ENCODE measurements around the gene CDK11A.
"Not testable (repeated sequence)": the region's sequence is repeated elsewhere in the genome, so short reads cannot be mapped to it uniquely, and the experiment has no call there.

- TF ChIP-seq, protein P1, sequence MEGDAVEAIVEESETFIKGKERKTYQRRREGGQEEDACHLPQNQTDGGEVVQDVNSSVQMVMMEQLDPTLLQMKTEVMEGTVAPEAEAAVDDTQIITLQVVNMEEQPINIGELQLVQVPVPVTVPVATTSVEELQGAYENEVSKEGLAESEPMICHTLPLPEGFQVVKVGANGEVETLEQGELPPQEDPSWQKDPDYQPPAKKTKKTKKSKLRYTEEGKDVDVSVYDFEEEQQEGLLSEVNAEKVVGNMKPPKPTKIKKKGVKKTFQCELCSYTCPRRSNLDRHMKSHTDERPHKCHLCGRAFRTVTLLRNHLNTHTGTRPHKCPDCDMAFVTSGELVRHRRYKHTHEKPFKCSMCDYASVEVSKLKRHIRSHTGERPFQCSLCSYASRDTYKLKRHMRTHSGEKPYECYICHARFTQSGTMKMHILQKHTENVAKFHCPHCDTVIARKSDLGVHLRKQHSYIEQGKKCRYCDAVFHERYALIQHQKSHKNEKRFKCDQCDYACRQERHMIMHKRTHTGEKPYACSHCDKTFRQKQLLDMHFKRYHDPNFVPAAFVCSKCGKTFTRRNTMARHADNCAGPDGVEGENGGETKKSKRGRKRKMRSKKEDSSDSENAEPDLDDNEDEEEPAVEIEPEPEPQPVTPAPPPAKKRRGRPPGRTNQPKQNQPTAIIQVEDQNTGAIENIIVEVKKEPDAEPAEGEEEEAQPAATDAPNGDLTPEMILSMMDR (IDR thresholded peaks at IDR 0.05; ENCODE audit: extremely low read depth in 1 of 2, insufficient read depth in 1 of 2, low read depth in 1 of 2, low read length in 2 of 2): not testable (repeated sequence)
- not testable (repeated sequence) for TF ChIP-seq POLR2AphosphoS5 (IDR thresholded peaks at IDR 0.05; ENCODE audit: insufficient read depth, low read depth, low read length); EZH2 (IDR thresholded peaks at IDR 0.05; ENCODE audit: borderline replicate concordance, low read depth, low read length, severe bottlenecking); POLR2A (IDR thresholded peaks at IDR 0.05; ENCODE audit: low read depth, low read length); FOS (IDR thresholded peaks at IDR 0.05; ENCODE audit: borderline replicate concordance, insufficient read depth, low read length); MYC (IDR thresholded peaks at IDR 0.05; ENCODE audit: low read depth, low read length); JUN (IDR thresholded peaks at IDR 0.05; ENCODE audit: borderline replicate concordance, insufficient read depth, insufficient read length, low read depth)
- TF ChIP-seq, protein P2, sequence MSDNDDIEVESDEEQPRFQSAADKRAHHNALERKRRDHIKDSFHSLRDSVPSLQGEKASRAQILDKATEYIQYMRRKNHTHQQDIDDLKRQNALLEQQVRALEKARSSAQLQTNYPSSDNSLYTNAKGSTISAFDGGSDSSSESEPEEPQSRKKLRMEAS (IDR thresholded peaks at IDR 0.05; ENCODE audit: insufficient read depth, insufficient read length): not testable (repeated sequence)
Measured at GRCh38 chr1:1730230-1730629, 6.1 kb upstream of the CDK11A start.

All from endothelial cell of umbilical vein (primary cell).